OCI-LY3 (cell line): ENCODE data around the gene CRISP2.
A peak's percentile ranks its signal among the peaks of the same experiment; 100 is the strongest.
"Not testable (repeated sequence)": the region's sequence is repeated elsewhere in the genome, so short reads cannot be mapped to it uniquely, and the experiment has no call there.

Experiments used
- H2AFZ ChIP-seq: fragments of 200-600, 300-600 bp; shearing (Covaris generic); 2 replicates; pipeline ENCODE4 v1.6.0; 2014; ENCODE audit warnings: antibody characterized with exemption, low read depth, low read length
- H3K27ac ChIP-seq: fragments of 200-600, 300-600 bp; sonication (generic); 2 replicates; pipeline ENCODE4 v1.5.1; 2014; ENCODE audit warnings: mild to moderate bottlenecking, low read length, moderate library complexity, mixed read lengths
- H3K27me3 ChIP-seq: fragments of 200-600, 300-600 bp; sonication (generic); 2 replicates; pipeline ENCODE4 v1.6.1; 2014; ENCODE audit warnings: low read depth, low read length, mixed read lengths
- H3K36me3 ChIP-seq: fragments of 200-600, 300-600 bp; sonication (generic); replicated peaks from 2 replicates; pipeline ENCODE3; 2014; ENCODE audit warnings: low read depth, low read length, mixed read lengths
- H3K4me1 ChIP-seq: fragments of 300-600, 200-600 bp; sonication (generic); 2 replicates; pipeline ENCODE4 v1.6.1; 2014; ENCODE audit warnings: low read length, mixed read lengths
- H3K4me2 ChIP-seq: fragments of 200-600, 300-600 bp; sonication (generic); 2 replicates; pipeline ENCODE4 v1.6.1; 2014; ENCODE audit warnings: low read length, mixed read lengths
- H3K4me3 ChIP-seq: fragments of 300-600, 200-600 bp; sonication (generic); 2 replicates; pipeline ENCODE4 v1.5.1; 2014; ENCODE audit warnings: antibody characterized with exemption, mild to moderate bottlenecking, low read length, moderate library complexity
- H3K79me2 ChIP-seq: fragments of 300-600, 200-600 bp; shearing (Covaris generic); 2 replicates; pipeline ENCODE4 v1.6.1; 2014; ENCODE audit warnings: mild to moderate bottlenecking, low read length, mixed read lengths
- H3K9ac ChIP-seq: fragments of 300-600, 200-600 bp; shearing (Covaris generic); 2 replicates; pipeline ENCODE4 v1.6.0; 2014; ENCODE audit warnings: mild to moderate bottlenecking, low read length, moderate library complexity
- H3K9me3 ChIP-seq: fragments of 200-600, 300-600 bp; shearing (Covaris generic); 2 replicates; pipeline ENCODE4 v1.6.1; 2014; ENCODE audit warnings: low read length, mixed read lengths; ENCODE audit not compliant: insufficient read depth
- H4K20me1 ChIP-seq: fragments of 200-600, 300-600 bp; sonication (generic); 2 replicates; pipeline ENCODE4 v1.6.1; 2016; ENCODE audit warnings: low read length, mixed read lengths; ENCODE audit not compliant: insufficient read depth
- EZH2phosphoT487 ChIP-seq: fragments of 200-600 bp; shearing (Covaris generic); IDR thresholded peaks from 2 replicates; pipeline ENCODE4 v1.6.1; 2018; ENCODE audit warnings: antibody characterized with exemption, mixed run types, low read depth
- TF ChIP-seq, protein P1 (sequence below): fragments of 200-600, 300-600 bp; sonication (generic); IDR thresholded peaks from 2 replicates; pipeline ENCODE4 v1.5.1; 2014; ENCODE audit warnings: antibody characterized with exemption, low read length, low read depth

The CRISP2 gene

GRCh38 chr6:49666930-49667757 is 46.2 kb downstream of the CRISP2 start:
- Histone ChIP-seq H3K4me1 (peaks cover 9% of the 10 kb centered on the region), H3K36me3 (no peaks in the 10 kb centered on the region), H3K79me2 (no peaks in the 10 kb centered on the region), H4K20me1 (no peaks in the 10 kb centered on the region), H3K9ac (no peak overlapping the region), H2AFZ (no peak overlapping the region), H3K27me3 (no peaks in the 10 kb centered on the region), H3K27ac (no peak overlapping the region), H3K9me3 (no peaks in the 10 kb centered on the region), H3K4me3 (no peak overlapping the region), H3K4me2 (peak overlapping the region; percentile 11)
- TF ChIP-seq, protein P1, sequence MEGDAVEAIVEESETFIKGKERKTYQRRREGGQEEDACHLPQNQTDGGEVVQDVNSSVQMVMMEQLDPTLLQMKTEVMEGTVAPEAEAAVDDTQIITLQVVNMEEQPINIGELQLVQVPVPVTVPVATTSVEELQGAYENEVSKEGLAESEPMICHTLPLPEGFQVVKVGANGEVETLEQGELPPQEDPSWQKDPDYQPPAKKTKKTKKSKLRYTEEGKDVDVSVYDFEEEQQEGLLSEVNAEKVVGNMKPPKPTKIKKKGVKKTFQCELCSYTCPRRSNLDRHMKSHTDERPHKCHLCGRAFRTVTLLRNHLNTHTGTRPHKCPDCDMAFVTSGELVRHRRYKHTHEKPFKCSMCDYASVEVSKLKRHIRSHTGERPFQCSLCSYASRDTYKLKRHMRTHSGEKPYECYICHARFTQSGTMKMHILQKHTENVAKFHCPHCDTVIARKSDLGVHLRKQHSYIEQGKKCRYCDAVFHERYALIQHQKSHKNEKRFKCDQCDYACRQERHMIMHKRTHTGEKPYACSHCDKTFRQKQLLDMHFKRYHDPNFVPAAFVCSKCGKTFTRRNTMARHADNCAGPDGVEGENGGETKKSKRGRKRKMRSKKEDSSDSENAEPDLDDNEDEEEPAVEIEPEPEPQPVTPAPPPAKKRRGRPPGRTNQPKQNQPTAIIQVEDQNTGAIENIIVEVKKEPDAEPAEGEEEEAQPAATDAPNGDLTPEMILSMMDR = no peak
- no peak for TF ChIP-seq EZH2phosphoT487

GRCh38 chr6:49666480-49666879 is 46.9 kb downstream of the CRISP2 start:
- H4K20me1 ChIP-seq = no peaks in the 10 kb centered on the region
- TF ChIP-seq EZH2phosphoT487 = no peak
- TF ChIP-seq, protein P1 = no peak
- no peak overlapping the region for H3K4me2 ChIP-seq
- no peaks in the 10 kb centered on the region for H3K79me2 ChIP-seq
- H3K27ac ChIP-seq = no peak overlapping the region
- H3K9ac ChIP-seq = no peak overlapping the region
- no peaks in the 10 kb centered on the region for H3K27me3 ChIP-seq
- H2AFZ ChIP-seq = no peak overlapping the region
- no peaks in the 10 kb centered on the region for H3K36me3 ChIP-seq
- H3K9me3 ChIP-seq = no peaks in the 10 kb centered on the region
- H3K4me1 ChIP-seq = peaks cover 9% of the 10 kb centered on the region
- no peak overlapping the region for H3K4me3 ChIP-seq

DNA sequence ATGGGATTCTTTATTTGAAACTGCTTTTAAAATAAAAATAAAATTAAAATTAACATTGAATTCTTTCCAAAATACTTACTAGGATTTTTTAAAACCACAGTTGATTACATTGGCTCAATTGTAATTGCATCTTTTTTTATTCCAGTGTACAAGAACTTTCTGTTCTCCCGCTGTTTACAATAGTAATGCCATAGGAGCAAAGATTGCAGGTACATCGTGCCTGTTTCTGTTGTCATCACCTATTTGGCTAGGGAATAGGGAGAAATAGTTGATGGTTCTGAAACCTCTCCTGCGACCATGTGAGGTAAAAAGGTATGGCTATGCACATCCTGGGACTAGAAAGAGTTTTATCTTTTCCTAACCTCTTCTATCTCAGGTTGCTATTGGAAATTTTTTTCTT is 48.5 kb downstream of the CRISP2 start:
- H3K9ac ChIP-seq = no peak overlapping the region
- no peaks in the 10 kb centered on the region for H3K79me2 ChIP-seq
- no peak overlapping the region for H2AFZ ChIP-seq
- H3K9me3 ChIP-seq = no peaks in the 10 kb centered on the region
- no peak overlapping the region for H3K4me2 ChIP-seq
- H3K36me3 ChIP-seq = no peaks in the 10 kb centered on the region
- H4K20me1 ChIP-seq = no peaks in the 10 kb centered on the region
- H3K27ac ChIP-seq = no peak overlapping the region
- no peak overlapping the region for H3K4me3 ChIP-seq
- peaks cover 9% of the 10 kb centered on the region for H3K4me1 ChIP-seq
- TF ChIP-seq EZH2phosphoT487 = no peak
- TF ChIP-seq, protein P1 = no peak
- H3K27me3 ChIP-seq = no peaks in the 10 kb centered on the region

DNA sequence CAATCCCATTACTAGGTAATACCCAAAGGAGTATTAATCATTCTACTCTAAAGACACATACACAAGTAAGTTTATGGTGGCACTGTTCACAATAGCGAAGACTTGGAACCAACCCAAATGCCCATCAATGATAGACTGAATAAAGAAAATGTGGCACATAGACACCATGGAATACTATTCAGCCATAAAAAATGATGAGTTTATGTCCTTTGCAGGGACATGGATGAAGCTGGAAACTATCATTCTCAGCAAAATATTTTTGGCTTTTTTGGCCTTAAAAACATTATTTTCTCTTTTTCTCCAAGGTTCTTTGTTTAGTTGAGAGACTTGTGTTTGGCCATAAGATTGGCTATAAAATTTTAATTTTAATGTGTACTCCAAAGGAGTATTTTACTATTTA is 49.3 kb downstream of the CRISP2 start:
- H3K9ac ChIP-seq, H3K36me3 ChIP-seq, H3K79me2 ChIP-seq, H3K27ac ChIP-seq, H3K9me3 ChIP-seq, H3K4me2 ChIP-seq, H3K4me1 ChIP-seq, H2AFZ ChIP-seq, H3K27me3 ChIP-seq, H3K4me3 ChIP-seq, H4K20me1 ChIP-seq: not testable (repeated sequence)
